Left lung (tissue), 10 donors: Measurements from ENCODE around the gene ICAM4. TPM values are rescaled to one million over a fixed set of nuclear protein-coding genes. Genes with fewer than 3 reads are reported as not detected.
"Not testable (repeated sequence)": the region's sequence is repeated elsewhere in the genome, so short reads cannot be mapped to it uniquely, and the experiment has no call there.

Experiments
- ATAC-seq: fragments of 200-7000 bp; cut with Tn5 transposase; one replicate; pipeline ENCODE4 v1.9.1; 2020; ENCODE audit warnings: moderate library complexity
- DNase-seq, 4 donors: peaks; one replicate each; pipeline ENCODE4 v3.0.0-alpha.2; 2013 to 2020
- H3K27ac ChIP-seq, 2 donors: fragments of 200-600 bp; sonication (generic) in 1 of 2; one replicate each; pipeline versions ENCODE4 v1.5.0 to v1.8.0; 2020 to 2021
- H3K27me3 ChIP-seq, 2 donors: fragments of 200-600 bp; sonication (generic) in 1 of 2; one replicate each; pipeline versions ENCODE4 v1.5.0 to v1.8.0; 2020 to 2021
- H3K36me3 ChIP-seq, 2 donors: fragments of 200-600 bp; sonication (generic) in 1 of 2; one replicate each; pipeline versions ENCODE4 v1.5.0 to v1.8.0; 2020 to 2021
- H3K4me1 ChIP-seq, 2 donors: fragments of 200-600 bp; one replicate each; pipeline ENCODE4 v1.8.0; 2021
- H3K4me3 ChIP-seq, 2 donors: fragments of 200-600 bp; sonication (generic) in 1 of 2; one replicate each; pipeline versions ENCODE4 v1.5.0 to v1.8.0; 2020 to 2021; ENCODE audit warnings: mild to moderate bottlenecking in 1 of 2
- H3K9me3 ChIP-seq, 2 donors: fragments of 200-600 bp; sonication (generic) in 1 of 2; one replicate each; pipeline versions ENCODE4 v1.5.0 to v1.8.0; 2020 to 2021
- intact Hi-C, 2 donors: fragments of 100-400 bp; cut with DNase I; formaldehyde crosslinking; loops; one replicate each; pipeline versions ENCODE4 v1.11.2 to v1.14.2; 2022
- polyA plus RNA-seq, 6 donors: library from polyadenylated mRNA; unstranded; fragments of 120-200 nt; gene quantifications; one replicate each; pipeline ENCODE4 v1.2.1, GENCODE V29; 2013; ENCODE audit not compliant: insufficient read length in 6 of 6
- total RNA-seq, 2 donors: library from RNA; stranded (reverse); fragmentation: NEBNext Ultra II Directional; extraction: Animal tissue kit (Norgen Biotek cat#: 25700); gene quantifications; one replicate each; pipeline ENCODE4 v1.2.1, GENCODE V29; 2021
- TF ChIP-seq, protein P1 (sequence below), 2 donors: fragments of 200-600 bp; sonication (generic) in 1 of 2; IDR thresholded peaks; one replicate each; pipeline versions ENCODE4 v1.5.0 to v1.8.0; 2021; ENCODE audit warnings: antibody characterized with exemption in 2 of 2
- donor health status: DM: no; HTN: yes; CAD: no.
- donor health status: DM: no; HTN: no; CAD: no.

The ICAM4 gene
- total and polyA plus RNA-seq, 8 donors = 4.5 to 25.3 (median 14.7) TPM

DNA sequence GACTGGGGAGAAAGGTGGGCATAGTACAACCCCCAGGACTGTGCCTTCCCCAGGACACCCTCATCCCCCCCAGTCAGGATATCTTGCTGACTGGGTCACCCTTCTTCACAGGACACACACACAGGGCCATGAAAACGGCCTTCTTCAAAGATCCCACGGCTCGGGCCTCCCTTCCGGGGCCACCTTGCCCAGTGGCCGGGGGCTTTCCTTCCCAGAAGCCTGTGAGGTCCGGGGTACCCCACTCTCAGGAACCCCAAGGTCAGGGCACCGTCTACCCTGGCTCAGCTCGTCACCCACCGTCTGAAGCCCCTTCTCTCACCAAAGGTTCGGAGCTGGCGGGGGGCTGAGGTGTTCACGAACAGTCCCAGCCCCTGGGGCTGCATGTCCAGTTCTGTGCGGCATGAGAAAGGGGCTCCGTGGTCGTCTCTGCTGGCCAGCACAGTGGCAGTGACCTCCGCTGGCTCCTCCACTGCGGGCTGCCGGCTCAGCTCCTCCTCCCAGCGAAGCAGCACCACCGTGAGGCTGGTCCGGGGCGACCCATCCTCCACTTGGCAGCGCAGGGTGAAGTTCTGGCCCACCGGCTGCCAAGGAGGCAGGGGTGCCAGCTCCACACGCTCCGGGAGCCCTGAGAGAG is 48.7 kb downstream of the ICAM4 start:
- TF ChIP-seq, protein P1, sequence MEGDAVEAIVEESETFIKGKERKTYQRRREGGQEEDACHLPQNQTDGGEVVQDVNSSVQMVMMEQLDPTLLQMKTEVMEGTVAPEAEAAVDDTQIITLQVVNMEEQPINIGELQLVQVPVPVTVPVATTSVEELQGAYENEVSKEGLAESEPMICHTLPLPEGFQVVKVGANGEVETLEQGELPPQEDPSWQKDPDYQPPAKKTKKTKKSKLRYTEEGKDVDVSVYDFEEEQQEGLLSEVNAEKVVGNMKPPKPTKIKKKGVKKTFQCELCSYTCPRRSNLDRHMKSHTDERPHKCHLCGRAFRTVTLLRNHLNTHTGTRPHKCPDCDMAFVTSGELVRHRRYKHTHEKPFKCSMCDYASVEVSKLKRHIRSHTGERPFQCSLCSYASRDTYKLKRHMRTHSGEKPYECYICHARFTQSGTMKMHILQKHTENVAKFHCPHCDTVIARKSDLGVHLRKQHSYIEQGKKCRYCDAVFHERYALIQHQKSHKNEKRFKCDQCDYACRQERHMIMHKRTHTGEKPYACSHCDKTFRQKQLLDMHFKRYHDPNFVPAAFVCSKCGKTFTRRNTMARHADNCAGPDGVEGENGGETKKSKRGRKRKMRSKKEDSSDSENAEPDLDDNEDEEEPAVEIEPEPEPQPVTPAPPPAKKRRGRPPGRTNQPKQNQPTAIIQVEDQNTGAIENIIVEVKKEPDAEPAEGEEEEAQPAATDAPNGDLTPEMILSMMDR (IDR thresholded peaks at IDR 0.05) = no peak
- peaks cover 0 to 13% of the 10 kb centered on the region in 2 donors for H3K36me3 ChIP-seq
- peak overlapping the region in 1 of 2 donors; percentile 87 for H3K27ac ChIP-seq
- peaks cover 10 to 74% of the 10 kb centered on the region in 2 donors for H3K4me1 ChIP-seq
- DNase-seq = no peak
- no peaks in the 10 kb centered on the region for H3K27me3 ChIP-seq
- H3K9me3 ChIP-seq = no peaks in the 10 kb centered on the region
- H3K4me3 ChIP-seq = no peak overlapping the region
- ATAC-seq = no peak
- intact Hi-C loops = no loop called here

- ATAC-seq = not testable (repeated sequence)
Observed at GRCh38 chr19:10336725-10337124, 50.0 kb downstream of the ICAM4 start.

More at GRCh38 chr19:10336725-10337124, 50.0 kb downstream of the ICAM4 start:
- peaks cover 10 to 69% of the 10 kb centered on the region in 2 donors for H3K4me1 ChIP-seq
- H3K4me3 ChIP-seq, H3K9me3 ChIP-seq, H3K27me3 ChIP-seq, DNase-seq, H3K27ac ChIP-seq, H3K36me3 ChIP-seq, intact Hi-C loops: not testable (repeated sequence)

Other genes with a start within 250 kb of the ICAM4 start
- 10 to 100 TPM; 30.9 to 38.8 TPM for gene SHFL, start 200.6 kb upstream of the ICAM4 start, total RNA-seq
- 10 to 100 TPM; 28.8 to 41.6 (median 35.8) TPM for gene SHFL, start 200.6 kb upstream of the ICAM4 start, polyA plus RNA-seq
- under 1 TPM; 0.38 to 0.68 TPM for gene ANGPTL6, start 184.3 kb upstream of the ICAM4 start, total RNA-seq
- 1 to 10 TPM; 1.4 to 3.1 (median 2.1) TPM for gene ANGPTL6, start 184.3 kb upstream of the ICAM4 start, polyA plus RNA-seq
- gene PPAN, start 180.6 kb upstream of the ICAM4 start, total RNA-seq = 10 to 100 TPM; 23.4 to 49.8 TPM
- gene PPAN, start 180.6 kb upstream of the ICAM4 start, polyA plus RNA-seq = 10 to 100 TPM; 22.6 to 36.3 (median 28.5) TPM
- 10 to 100 TPM in 1 of 2 donors, 1 to 10 TPM in 1; 8.4 to 24.4 TPM for gene P2RY11, start 175.3 kb upstream of the ICAM4 start, total RNA-seq
- 10 to 100 TPM in 5 of 6 donors, 1 to 10 TPM in 1; 9.3 to 15.8 (median 12.9) TPM for gene P2RY11, start 175.3 kb upstream of the ICAM4 start, polyA plus RNA-seq
- 100 to 1,000 TPM; 162 to 166 TPM for gene EIF3G, start 167.1 kb upstream of the ICAM4 start, total RNA-seq
- gene EIF3G, start 167.1 kb upstream of the ICAM4 start, polyA plus RNA-seq = 100 to 1,000 TPM; 180 to 208 (median 191) TPM
- gene DNMT1, start 92.0 kb upstream of the ICAM4 start, total RNA-seq = 100 to 1,000 TPM in 1 of 2 donors, 10 to 100 TPM in 1; 65.1 to 141 TPM
- 100 to 1,000 TPM; 141 to 191 (median 148) TPM for gene DNMT1, start 92.0 kb upstream of the ICAM4 start, polyA plus RNA-seq
- gene S1PR2, start 55.6 kb upstream of the ICAM4 start, total RNA-seq = 10 to 100 TPM; 25.6 to 40.3 TPM
- 10 to 100 TPM; 36.8 to 47.6 (median 43.2) TPM for gene S1PR2, start 55.6 kb upstream of the ICAM4 start, polyA plus RNA-seq
- 10 to 100 TPM; 37.2 to 53.1 TPM for gene MRPL4, start 34.7 kb upstream of the ICAM4 start, total RNA-seq
- gene MRPL4, start 34.7 kb upstream of the ICAM4 start, polyA plus RNA-seq = 10 to 100 TPM; 27.5 to 41.6 (median 34.6) TPM
- 100 to 1,000 TPM; 149 to 497 TPM for gene ICAM1, start 15.8 kb upstream of the ICAM4 start, total RNA-seq
- gene ICAM1, start 15.8 kb upstream of the ICAM4 start, polyA plus RNA-seq = 10 to 100 TPM; 15.4 to 24.5 (median 17.4) TPM
- 10 to 100 TPM; 10.2 to 25.7 TPM for gene ICAM5, start 3.0 kb downstream of the ICAM4 start, total RNA-seq
- gene ICAM5, start 3.0 kb downstream of the ICAM4 start, polyA plus RNA-seq = 10 to 100 TPM in 4 of 6 donors, 1 to 10 TPM in 2; 3.9 to 18.9 (median 11.4) TPM
- gene ZGLP1, start 22.9 kb downstream of the ICAM4 start, total RNA-seq = 1 to 10 TPM; 2.8 to 7.8 TPM
- gene ZGLP1, start 22.9 kb downstream of the ICAM4 start, polyA plus RNA-seq = 10 to 100 TPM in 2 of 6 donors, 1 to 10 TPM in 4; 5.6 to 11.9 (median 6.9) TPM
- 10 to 100 TPM; 19.8 to 25.4 TPM for gene FDX2, start 29.1 kb downstream of the ICAM4 start, total RNA-seq
- 10 to 100 TPM; 16.0 to 20.8 (median 19.3) TPM for gene FDX2, start 29.1 kb downstream of the ICAM4 start, polyA plus RNA-seq
- 10 to 100 TPM; 30.9 to 38.7 TPM for gene RAVER1, start 46.6 kb downstream of the ICAM4 start, total RNA-seq
- gene RAVER1, start 46.6 kb downstream of the ICAM4 start, polyA plus RNA-seq = 10 to 100 TPM; 21.6 to 39.0 (median 28.1) TPM
- 10 to 100 TPM; 17.3 to 44.8 TPM for gene ICAM3, start 52.7 kb downstream of the ICAM4 start, total RNA-seq
- 10 to 100 TPM in 5 of 6 donors, 1 to 10 TPM in 1; 8.8 to 16.4 (median 11.3) TPM for gene ICAM3, start 52.7 kb downstream of the ICAM4 start, polyA plus RNA-seq
- 100 to 1,000 TPM; 133 to 175 TPM for gene TYK2, start 93.6 kb downstream of the ICAM4 start, total RNA-seq
- gene TYK2, start 93.6 kb downstream of the ICAM4 start, polyA plus RNA-seq = 100 to 1,000 TPM; 120 to 185 (median 151) TPM
- gene CDC37, start 116.6 kb downstream of the ICAM4 start, total RNA-seq = 100 to 1,000 TPM; 120 to 148 TPM
- 100 to 1,000 TPM; 158 to 198 (median 171) TPM for gene CDC37, start 116.6 kb downstream of the ICAM4 start, polyA plus RNA-seq
- 10 to 100 TPM; 21.4 to 21.6 TPM for gene PDE4A, start 133.6 kb downstream of the ICAM4 start, total RNA-seq
- 10 to 100 TPM in 1 of 6 donors, 1 to 10 TPM in 5; 4.3 to 10.1 (median 8.0) TPM for gene PDE4A, start 133.6 kb downstream of the ICAM4 start, polyA plus RNA-seq
- gene KEAP1, start 216.4 kb downstream of the ICAM4 start, total RNA-seq = 10 to 100 TPM; 56.0 to 82.2 TPM
- 10 to 100 TPM; 61.4 to 81.3 (median 75.8) TPM for gene KEAP1, start 216.4 kb downstream of the ICAM4 start, polyA plus RNA-seq
- 1 to 10 TPM in 1 of 2 donors, under 1 TPM in 1; 0.92 to 1.8 TPM for gene S1PR5, start 230.5 kb downstream of the ICAM4 start, total RNA-seq
- under 1 TPM; 0.20 to 0.87 (median 0.59) TPM for gene S1PR5, start 230.5 kb downstream of the ICAM4 start, polyA plus RNA-seq